Measurements from ENCODE around the gene AKT1. TPM values are rescaled to one million over a fixed set of nuclear protein-coding genes. Genes with fewer than 3 reads are reported as not detected.

Gene AKT1
- total and polyA plus RNA-seq, 3 experiments from 2014 or later = 34.1 to 150 (median 147) TPM

GRCh38 chr14:104804481-104805325, 9.2 kb upstream of the AKT1 start:
- Mint-ChIP-seq H3K4me3 (peak overlapping the region in 1 of 7 donors; percentile 24), H3K27ac (no peak overlapping the region), H3K27me3 (no peaks in the 10 kb centered on the region), H3K4me1 (peaks cover 1 to 31% (median 11%) of the 10 kb centered on the region in 3 donors), H3K9me3 (no peaks in the 10 kb centered on the region), H3K36me3 (peaks cover 0 to 3% (median 0%) of the 10 kb centered on the region in 3 donors)
- Histone ChIP-seq H3K27ac (ENCODE audit: low read depth, low read length) (peak overlapping the region; percentile 38), H3K4me1 (ENCODE audit: insufficient read depth, low read length) (peaks cover 19% of the 10 kb centered on the region), H3K4me3 (ENCODE audit: low read length) (no peak overlapping the region), H3K36me3 (ENCODE audit: insufficient read depth, low read length) (no peaks in the 10 kb centered on the region), H3K9me3 (ENCODE audit: low read length) (no peaks in the 10 kb centered on the region), H3K27me3 (ENCODE audit: insufficient read depth, low read length, poor library complexity, severe bottlenecking) (no peaks in the 10 kb centered on the region)
- ChIA-PET POLR2A (no interaction called here), CTCF (no interaction called here)
- DNase-seq = no peak

GRCh38 chr14:104803912-104804410, 8.4 kb upstream of the AKT1 start:
- ChIA-PET CTCF (no interaction called here), POLR2A (interaction anchor here (0.6 kb wide), 1 partner anchor 69 kb away, joined by 6 read pairs; no protein-coding TSS in a partner anchor)
- H3K27ac ChIP-seq (ENCODE audit: low read depth, low read length) = peak overlapping the region; percentile 38
- H3K9me3 Mint-ChIP-seq = no peaks in the 10 kb centered on the region
- H3K4me3 ChIP-seq (ENCODE audit: low read length) = no peak overlapping the region
- H3K27me3 ChIP-seq (ENCODE audit: insufficient read depth, low read length, poor library complexity, severe bottlenecking) = no peaks in the 10 kb centered on the region
- no peaks in the 10 kb centered on the region for H3K9me3 ChIP-seq (ENCODE audit: low read length)
- DNase-seq = no peak
- H3K4me1 ChIP-seq (ENCODE audit: insufficient read depth, low read length) = peaks cover 20% of the 10 kb centered on the region
- H3K4me1 Mint-ChIP-seq = peaks cover 9 to 38% (median 13%) of the 10 kb centered on the region in 3 donors
- no peaks in the 10 kb centered on the region for H3K36me3 ChIP-seq (ENCODE audit: insufficient read depth, low read length)
- peaks cover 0 to 3% (median 0%) of the 10 kb centered on the region in 3 donors for H3K36me3 Mint-ChIP-seq
- peak overlapping the region in 2 of 7 donors; percentile 24 for H3K4me3 Mint-ChIP-seq
- H3K27ac Mint-ChIP-seq = no peak overlapping the region
- H3K27me3 Mint-ChIP-seq = no peaks in the 10 kb centered on the region

GRCh38 chr14:104803280-104803911, 7.8 kb upstream of the AKT1 start:
- peaks cover 0 to 3% (median 0%) of the 10 kb centered on the region in 3 donors for H3K36me3 Mint-ChIP-seq

GRCh38 chr14:104802394-104803184, 7.0 kb upstream of the AKT1 start:
- no peaks in the 10 kb centered on the region for H3K27me3 ChIP-seq (ENCODE audit: insufficient read depth, low read length, poor library complexity, severe bottlenecking)
- H3K27me3 Mint-ChIP-seq = no peaks in the 10 kb centered on the region
- peak overlapping the region in 5 of 7 donors; percentile 43 to 88 (median 67) for H3K4me3 Mint-ChIP-seq
- no peak for DNase-seq
- no peak overlapping the region for H3K4me3 ChIP-seq (ENCODE audit: low read length)
- ChIA-PET CTCF (interaction anchor here (1.9 to 2.3 kb wide), 2 partner anchors 10 to 24 kb away, joined by 6 to 15 read pairs; no protein-coding TSS in a partner anchor), POLR2A (no interaction called here)
- peaks cover 9 to 46% (median 17%) of the 10 kb centered on the region in 3 donors for H3K4me1 Mint-ChIP-seq
- no peaks in the 10 kb centered on the region for H3K36me3 ChIP-seq (ENCODE audit: insufficient read depth, low read length)
- H3K27ac Mint-ChIP-seq = peak overlapping the region in 2 of 8 donors; percentile 74 to 96
- no peaks in the 10 kb centered on the region for H3K9me3 Mint-ChIP-seq
- H3K27ac ChIP-seq (ENCODE audit: low read depth, low read length) = no peak overlapping the region
- H3K36me3 Mint-ChIP-seq = peaks cover 0 to 3% (median 0%) of the 10 kb centered on the region in 3 donors
- no peaks in the 10 kb centered on the region for H3K9me3 ChIP-seq (ENCODE audit: low read length)
- peaks cover 20% of the 10 kb centered on the region for H3K4me1 ChIP-seq (ENCODE audit: insufficient read depth, low read length)

More at GRCh38 chr14:104803280-104803911, 7.8 kb upstream of the AKT1 start:
- no peaks in the 10 kb centered on the region for H3K36me3 ChIP-seq (ENCODE audit: insufficient read depth, low read length)
- ChIA-PET POLR2A (interaction anchor here (0.6 kb wide), 1 partner anchor 69 kb away, joined by 6 read pairs; no protein-coding TSS in a partner anchor), CTCF (no interaction called here)
- peak overlapping the region in 1 of 8 donors; percentile 78 for H3K27ac Mint-ChIP-seq
- no peak overlapping the region for H3K4me3 ChIP-seq (ENCODE audit: low read length)
- H3K27me3 ChIP-seq (ENCODE audit: insufficient read depth, low read length, poor library complexity, severe bottlenecking) = no peaks in the 10 kb centered on the region
- H3K9me3 ChIP-seq (ENCODE audit: low read length) = no peaks in the 10 kb centered on the region
- peak overlapping the region in 1 of 7 donors; percentile 24 for H3K4me3 Mint-ChIP-seq
- no peak overlapping the region for H3K27ac ChIP-seq (ENCODE audit: low read depth, low read length)
- peaks cover 9 to 42% (median 17%) of the 10 kb centered on the region in 3 donors for H3K4me1 Mint-ChIP-seq
- H3K4me1 ChIP-seq (ENCODE audit: insufficient read depth, low read length) = peaks cover 20% of the 10 kb centered on the region
- DNase-seq = no peak
- H3K27me3 Mint-ChIP-seq = no peaks in the 10 kb centered on the region
- no peaks in the 10 kb centered on the region for H3K9me3 Mint-ChIP-seq

GRCh38 chr14:104801520-104802393, 6.2 kb upstream of the AKT1 start:
- H3K4me1 ChIP-seq (ENCODE audit: insufficient read depth, low read length) = peaks cover 20% of the 10 kb centered on the region
- ChIA-PET POLR2A (interaction anchor here (1.1 to 1.9 kb wide), 3 partner anchors 10 to 49 kb away, joined by 5 to 11 read pairs (median 8); partner anchors contain the start of gene SIVA1), CTCF (interaction anchor here (0.9 to 2.3 kb wide), 5 partner anchors 8 to 33 kb away, joined by 4 to 15 read pairs (median 6); no protein-coding TSS in a partner anchor)
- no peaks in the 10 kb centered on the region for H3K36me3 ChIP-seq (ENCODE audit: insufficient read depth, low read length)
- Mint-ChIP-seq H3K4me1 (peaks cover 9 to 53% (median 17%) of the 10 kb centered on the region in 3 donors), H3K27ac (peak overlapping the region in 6 of 8 donors; percentile 26 to 96 (median 69)), H3K4me3 (peak overlapping the region; percentile 83 to 93 (median 86)), H3K9me3 (no peaks in the 10 kb centered on the region), H3K27me3 (no peaks in the 10 kb centered on the region), H3K36me3 (peaks cover 0 to 3% (median 0%) of the 10 kb centered on the region in 3 donors)
- DNase-seq = no peak
- H3K4me3 ChIP-seq (ENCODE audit: low read length) = peak overlapping the region; percentile 66
- no peaks in the 10 kb centered on the region for H3K27me3 ChIP-seq (ENCODE audit: insufficient read depth, low read length, poor library complexity, severe bottlenecking)
- H3K27ac ChIP-seq (ENCODE audit: low read depth, low read length) = peak overlapping the region; percentile 38
- no peaks in the 10 kb centered on the region for H3K9me3 ChIP-seq (ENCODE audit: low read length)

- no peaks in the 10 kb centered on the region for H3K9me3 Mint-ChIP-seq
- ChIA-PET CTCF (interaction anchor here (0.9 to 2.3 kb wide), 6 partner anchors 8 to 32 kb away, joined by 3 to 15 read pairs (median 5); no protein-coding TSS in a partner anchor), POLR2A (interaction anchor here (0.7 to 1.9 kb wide), 7 partner anchors 9 to 184 kb away, joined by 3 to 11 read pairs (median 5); partner anchors contain the start of gene SIVA1)
- peak; percentile 62 to 82 (median 72) for DNase-seq
- Histone ChIP-seq H3K4me1 (ENCODE audit: insufficient read depth, low read length) (peaks cover 28% of the 10 kb centered on the region), H3K27me3 (ENCODE audit: insufficient read depth, low read length, poor library complexity, severe bottlenecking) (no peaks in the 10 kb centered on the region), H3K36me3 (ENCODE audit: insufficient read depth, low read length) (no peaks in the 10 kb centered on the region), H3K9me3 (ENCODE audit: low read length) (no peaks in the 10 kb centered on the region), H3K27ac (ENCODE audit: low read depth, low read length) (peak within 1 kb of the TSS; percentile 59), H3K4me3 (ENCODE audit: low read length) (peak within 1 kb of the TSS; percentile 66)
- peaks cover 15 to 61% (median 23%) of the 10 kb centered on the region in 3 donors for H3K4me1 Mint-ChIP-seq
- H3K27me3 Mint-ChIP-seq = no peaks in the 10 kb centered on the region
- peak within 1 kb of the TSS; percentile 83 to 93 (median 86) for H3K4me3 Mint-ChIP-seq
- peaks cover 0 to 3% (median 0%) of the 10 kb centered on the region in 3 donors for H3K36me3 Mint-ChIP-seq
- peak within 1 kb of the TSS; percentile 37 to 91 (median 84) for H3K27ac Mint-ChIP-seq
These were observed 5.4 kb upstream of the AKT1 start, which contains the start of gene ZBTB42 for GRCh38 chr14:104800771-104801519. TSS of gene ZBTB42 (plus strand) at chr14:104801101. CDS start at chr14:104801198, 97 bp downstream.
